B cell (primary cell): ENCODE measurements around the gene HLCS. TPM values are rescaled to one million over a fixed set of nuclear protein-coding genes. Genes with fewer than 3 reads are reported as not detected.

ENCODE experiments used
- ATAC-seq: fragments of 200-7000 bp; cut with Tn5 transposase; one replicate; pipeline ENCODE4 v1.10.0; 2021; ENCODE audit warnings: low read depth, mild to moderate bottlenecking, moderate number of reproducible peaks, moderate library complexity
- CTCF ChIA-PET: fragments of 350-600 bp; sonication (Branson Sonifier 250); formaldehyde crosslinking; loops from one replicate; lab custom pipeline; 2021; ENCODE audit warnings: antibody characterized with exemption, inconsistent platforms; lab: Charles Lee
- POLR2A ChIA-PET: fragments of 350-600 bp; sonication (Branson Sonifier 250); formaldehyde crosslinking; loops from one replicate; lab custom pipeline; 2021; ENCODE audit warnings: antibody characterized with exemption; lab: Charles Lee
- DNase-seq: peaks from one replicate; pipeline ENCODE4 v3.0.0; 2013
- H2AFZ ChIP-seq: 2 replicates; pipeline ENCODE4 v1.6.1; 2012; ENCODE audit warnings: mild to moderate bottlenecking, low read depth, low read length; ENCODE audit not compliant: insufficient read depth, poor library complexity, severe bottlenecking
- H3K27ac ChIP-seq, 2 donors: 1 replicate in 1 of 2; 2 replicates in 1 of 2; pipeline ENCODE4 v1.5.1; 2012 to 2013; ENCODE audit warnings: low read length in 2 of 2, mild to moderate bottlenecking in 2 of 2, moderate library complexity in 1 of 2
- H3K27me3 ChIP-seq, 4 experiments: fragments of 200-600 bp in 1 of 4; sonication (generic) in 1 of 4; replicated peaks in 1 of 4; 1 replicate in 2 of 4; 2 replicates in 2 of 4; pipeline versions ENCODE4 v1.6.1 to v1.7.0; 2013 to 2016; ENCODE audit warnings: low read length in 3 of 4, mild to moderate bottlenecking in 2 of 4, mixed read lengths in 1 of 4, moderate library complexity in 1 of 4; ENCODE audit not compliant: insufficient read depth in 4 of 4, control insufficient read depth in 3 of 4; ENCODE audit errors: control extremely low read depth in 1 of 4
- H3K36me3 ChIP-seq, 2 experiments: replicated peaks in 1 of 2; 1 replicate in 1 of 2; 2 replicates in 1 of 2; pipeline versions ENCODE4 v1.6.1 to v1.7.1; 2013; ENCODE audit warnings: low read length in 1 of 2; ENCODE audit not compliant: insufficient read depth in 2 of 2, control insufficient read depth in 1 of 2; ENCODE audit errors: control extremely low read depth in 1 of 2, extremely low read depth in 1 of 2
- H3K4me1 ChIP-seq, 2 donors: fragments of 200-600 bp in 1 of 2; sonication (generic) in 1 of 2; 1 replicate in 1 of 2; 2 replicates in 1 of 2; pipeline versions ENCODE4 v1.5.1 to v1.6.1; 2013 to 2017; ENCODE audit warnings: low read length in 2 of 2; ENCODE audit not compliant: control insufficient read depth in 2 of 2, insufficient read depth in 2 of 2
- H3K4me2 ChIP-seq: replicated peaks from 2 replicates; pipeline ENCODE3; 2012; ENCODE audit warnings: mild to moderate bottlenecking, low read depth, low read length; ENCODE audit not compliant: poor library complexity, severe bottlenecking
- H3K4me3 ChIP-seq, 5 experiments: fragments of 200-600 bp in 1 of 5; sonication (generic) in 1 of 5; 1 replicate in 3 of 5; 2 replicates in 2 of 5; pipeline versions ENCODE4 v1.5.1 to v1.7.0; 2011 to 2016; ENCODE audit warnings: low read length in 4 of 5, mild to moderate bottlenecking in 4 of 5, low read depth in 2 of 5, control low read depth in 1 of 5, moderate library complexity in 1 of 5; ENCODE audit not compliant: insufficient read depth in 1 of 5; ENCODE audit errors: control extremely low read depth in 1 of 5, extremely low read depth in 1 of 5
- H3K79me2 ChIP-seq: fragments of 200-600 bp; sonication (generic); one replicate; pipeline ENCODE4 v1.6.0; 2016; ENCODE audit warnings: low read length; ENCODE audit not compliant: control insufficient read depth, insufficient read depth
- H3K9ac ChIP-seq: fragments of 200-600 bp; sonication (generic); 2 replicates; pipeline ENCODE4 v1.6.1; 2017; ENCODE audit warnings: mild to moderate bottlenecking, low read length, moderate library complexity
- H3K9me3 ChIP-seq, 3 donors: one replicate each; pipeline versions ENCODE4 v1.6.1 to v1.7.1; 2013; ENCODE audit warnings: low read length in 2 of 3; ENCODE audit not compliant: control insufficient read depth in 2 of 3, insufficient read depth in 1 of 3; ENCODE audit errors: control extremely low read depth in 1 of 3
- H4K20me1 ChIP-seq: 2 replicates; pipeline ENCODE4 v1.6.0; 2012; ENCODE audit warnings: mild to moderate bottlenecking, low read length; ENCODE audit not compliant: insufficient read depth, control insufficient read depth, poor library complexity, severe bottlenecking
- H3K27ac Mint-ChIP-seq: one replicate; pipeline ENCODE4 v1.8.0; 2021; ENCODE audit warnings: mixed read lengths
- H3K27me3 Mint-ChIP-seq: one replicate; pipeline ENCODE4 v1.8.0; 2021; ENCODE audit warnings: mixed read lengths
- H3K4me1 Mint-ChIP-seq: one replicate; pipeline ENCODE4 v1.8.0; 2021; ENCODE audit warnings: mixed read lengths
- H3K4me3 Mint-ChIP-seq: one replicate; pipeline ENCODE4 v1.8.0; 2021; ENCODE audit warnings: mixed read lengths
- H3K9me3 Mint-ChIP-seq: one replicate; pipeline ENCODE4 v1.8.0; 2022; ENCODE audit warnings: mixed read lengths; ENCODE audit not compliant: insufficient read depth
- EZH2 ChIP-seq: IDR thresholded peaks from 2 replicates; pipeline ENCODE4 v1.6.1; 2012; ENCODE audit warnings: borderline replicate concordance, low read depth, mild to moderate bottlenecking, moderate library complexity, low read length; ENCODE audit not compliant: insufficient read depth, poor library complexity, severe bottlenecking
- WGBS: methylation state at CpG from one replicate; pipeline ENCODE4 v1.1.5; 2013; ENCODE audit warnings: missing lambda C conversion rate; ENCODE audit not compliant: insufficient coverage; 5-methylcytosine and 5-hydroxymethylcytosine counted together
- intact Hi-C: fragments of 100-400 bp; cut with micrococcal nuclease; formaldehyde crosslinking; loops from one replicate; pipeline ENCODE4 v1.10.0; 2022
- polyA plus RNA-seq: library from polyadenylated mRNA; depleted of rRNA; stranded (reverse); fragments of >200 nt; gene quantifications from 2 replicates; pipeline ENCODE4 v1.2.3, GENCODE V29; 2012
- total RNA-seq, 2 donors: library from RNA; stranded (reverse); fragments of 120-200 nt in 1 of 2; gene quantifications; 1 replicate in 1 of 2; 2 replicates in 1 of 2; pipeline versions ENCODE4 v1.2.3 to v1.2.4, GENCODE V29; 2013 to 2022
- TF ChIP-seq, protein P1 (sequence below): fragments of 200-600 bp; IDR thresholded peaks from one replicate; pipeline ENCODE4 v1.8.0; 2022; ENCODE audit warnings: antibody characterized with exemption, mild to moderate bottlenecking

Gene HLCS
- total and polyA plus RNA-seq, 2 donors (not counting 1 experiment from before 2014, with no cell fraction given), result 4.4 to 14.7 TPM

DNA sequence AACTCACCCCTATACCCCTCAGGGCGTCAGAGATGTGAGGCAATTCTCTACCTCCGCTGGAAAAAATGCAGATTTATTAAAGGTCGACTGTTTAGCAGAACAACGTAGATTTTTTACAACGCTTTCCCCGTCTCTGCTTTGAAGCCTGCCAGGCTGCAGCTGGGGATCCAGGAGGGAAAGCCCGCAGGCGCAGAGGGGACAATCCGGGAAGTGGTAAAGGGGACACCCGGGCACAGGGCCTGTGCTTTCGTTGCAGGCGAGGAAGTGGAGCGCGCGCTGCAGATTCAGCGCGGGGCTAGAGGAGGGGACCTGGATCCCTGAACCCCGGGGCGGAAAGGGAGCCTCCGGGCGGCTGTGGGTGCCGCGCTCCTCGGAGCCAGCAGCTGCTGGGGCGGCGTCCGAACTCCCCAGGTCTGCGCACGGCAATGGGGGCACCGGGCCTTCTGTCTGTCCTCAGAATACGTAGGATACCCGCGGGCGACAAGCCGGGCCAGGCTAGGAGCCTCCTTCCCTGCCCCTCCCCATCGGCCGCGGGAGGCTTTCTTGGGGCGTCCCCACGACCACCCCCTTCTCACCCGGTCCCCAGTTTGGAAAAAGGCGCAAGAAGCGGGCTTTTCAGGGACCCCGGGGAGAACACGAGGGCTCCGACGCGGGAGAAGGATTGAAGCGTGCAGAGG, 262.1 kb downstream of the HLCS start:
- Mint-ChIP-seq H3K4me3 (no peak overlapping the region), H3K9me3 (no peaks in the 10 kb centered on the region), H3K4me1 (peaks cover 31% of the 10 kb centered on the region), H3K27ac (no peak overlapping the region), H3K27me3 (peaks cover 66% of the 10 kb centered on the region)
- no peak for TF ChIP-seq EZH2
- TF ChIP-seq, protein P1, sequence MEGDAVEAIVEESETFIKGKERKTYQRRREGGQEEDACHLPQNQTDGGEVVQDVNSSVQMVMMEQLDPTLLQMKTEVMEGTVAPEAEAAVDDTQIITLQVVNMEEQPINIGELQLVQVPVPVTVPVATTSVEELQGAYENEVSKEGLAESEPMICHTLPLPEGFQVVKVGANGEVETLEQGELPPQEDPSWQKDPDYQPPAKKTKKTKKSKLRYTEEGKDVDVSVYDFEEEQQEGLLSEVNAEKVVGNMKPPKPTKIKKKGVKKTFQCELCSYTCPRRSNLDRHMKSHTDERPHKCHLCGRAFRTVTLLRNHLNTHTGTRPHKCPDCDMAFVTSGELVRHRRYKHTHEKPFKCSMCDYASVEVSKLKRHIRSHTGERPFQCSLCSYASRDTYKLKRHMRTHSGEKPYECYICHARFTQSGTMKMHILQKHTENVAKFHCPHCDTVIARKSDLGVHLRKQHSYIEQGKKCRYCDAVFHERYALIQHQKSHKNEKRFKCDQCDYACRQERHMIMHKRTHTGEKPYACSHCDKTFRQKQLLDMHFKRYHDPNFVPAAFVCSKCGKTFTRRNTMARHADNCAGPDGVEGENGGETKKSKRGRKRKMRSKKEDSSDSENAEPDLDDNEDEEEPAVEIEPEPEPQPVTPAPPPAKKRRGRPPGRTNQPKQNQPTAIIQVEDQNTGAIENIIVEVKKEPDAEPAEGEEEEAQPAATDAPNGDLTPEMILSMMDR, result no peak
- Histone ChIP-seq H3K4me1 (peaks cover 18 to 39% of the 10 kb centered on the region in 2 donors), H4K20me1 (no peaks in the 10 kb centered on the region), H3K9me3 (peaks cover 0 to 15% (median 0%) of the 10 kb centered on the region in 3 donors), H3K27ac (no peak overlapping the region), H3K4me2 (no peak overlapping the region), H3K4me3 (no peak overlapping the region), H2AFZ (no peak overlapping the region), H3K27me3 (peaks cover 0 to 94% (median 55%) of the 10 kb centered on the region in 4 experiments), H3K79me2 (no peaks in the 10 kb centered on the region), H3K9ac (no peak overlapping the region), H3K36me3 (no peaks in the 10 kb centered on the region)
- DNase-seq (no peak), ATAC-seq (no peak)
- 7% methylated on average over 48 of the region's 49 CpGs for WGBS
- ChIA-PET CTCF (no interaction called here), POLR2A (no interaction called here)
- intact Hi-C loops, result no loop called here

DNA sequence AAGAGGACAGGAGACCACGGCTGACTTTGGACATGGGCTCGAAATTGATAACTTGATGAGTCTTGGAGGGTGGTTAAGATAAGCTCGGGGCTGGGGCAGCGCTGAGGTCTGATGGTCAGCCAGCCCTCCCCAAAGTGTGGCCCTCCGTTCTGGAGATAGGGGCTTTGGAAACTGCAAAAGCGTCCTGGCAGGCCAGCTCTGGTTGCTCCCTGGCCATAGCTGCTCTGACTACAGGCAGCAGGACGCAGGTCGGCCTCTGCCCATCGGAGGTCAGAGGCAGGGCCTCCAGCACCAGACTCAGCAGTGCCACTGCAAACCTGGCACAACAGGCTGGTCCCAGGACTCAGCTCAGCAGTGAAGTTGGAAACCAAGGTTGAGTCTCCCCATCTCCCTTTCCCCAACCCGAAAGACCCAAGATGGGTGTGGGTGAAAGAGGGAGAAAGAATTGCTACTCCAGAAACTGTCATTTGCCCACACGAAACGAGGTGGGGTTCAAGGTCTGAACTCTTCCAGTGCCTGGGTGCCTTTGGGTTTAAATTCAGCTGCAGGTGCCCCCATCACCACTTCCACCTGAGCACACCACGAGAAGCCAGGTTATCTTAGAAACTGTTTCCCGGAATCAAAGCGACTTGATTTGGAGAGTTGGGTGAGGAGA, 262.7 kb downstream of the HLCS start:
- no peak for ATAC-seq
- Mint-ChIP-seq H3K4me3 (no peak overlapping the region), H3K27me3 (peaks cover 64% of the 10 kb centered on the region), H3K27ac (no peak overlapping the region), H3K9me3 (no peaks in the 10 kb centered on the region), H3K4me1 (peaks cover 30% of the 10 kb centered on the region)
- POLR2A ChIA-PET, result no interaction called here
- intact Hi-C loops, result no loop called here
- Histone ChIP-seq H3K27ac (no peak overlapping the region), H3K9ac (no peak overlapping the region), H3K27me3 (peaks cover 0 to 87% (median 53%) of the 10 kb centered on the region in 4 experiments), H3K4me3 (no peak overlapping the region), H3K4me1 (peaks cover 18 to 40% of the 10 kb centered on the region in 2 donors), H3K9me3 (peaks cover 0 to 15% (median 0%) of the 10 kb centered on the region in 3 donors), H2AFZ (no peak overlapping the region), H4K20me1 (no peaks in the 10 kb centered on the region), H3K36me3 (no peaks in the 10 kb centered on the region), H3K79me2 (no peaks in the 10 kb centered on the region), H3K4me2 (no peak overlapping the region)
- WGBS, result 15% methylated on average over 9 of the region's 15 CpGs
- TF ChIP-seq EZH2, result no peak
- TF ChIP-seq, protein P1, result no peak
- no peak for DNase-seq
- CTCF ChIA-PET, result no interaction called here
